Measurements from ENCODE around the gene AP1G1. TPM values are rescaled to one million over a fixed set of nuclear protein-coding genes. Genes with fewer than 3 reads are reported as not detected.

Gene AP1G1
- total and polyA plus RNA-seq, 2 of the 8 experiments (the other 6 are each of a cell fraction or from before 2014, with no cell fraction given): 43.9 to 68.4 TPM

DNA sequence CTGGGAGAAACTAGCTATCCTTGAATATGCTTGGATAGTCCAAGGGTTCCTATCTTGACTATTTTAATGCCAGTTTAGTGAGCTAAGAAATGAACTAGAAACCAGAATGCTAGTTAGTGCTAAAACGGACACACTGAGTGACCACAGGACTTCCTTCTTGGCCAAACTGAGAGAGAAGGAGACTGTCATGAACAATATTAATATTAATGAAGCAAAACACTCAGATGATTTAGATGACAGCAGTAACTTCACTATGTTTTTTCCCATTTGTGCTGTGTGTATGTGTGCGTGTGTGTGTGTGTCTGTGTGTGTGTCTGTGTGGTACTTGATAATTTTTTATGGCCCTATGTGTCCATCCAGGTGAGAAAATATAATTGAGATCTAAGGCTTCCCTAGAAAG is 34.9 kb upstream of the AP1G1 start:
- Histone ChIP-seq H3K9me3 (ENCODE audit: insufficient read depth in 2 of 2, low read depth in 1 of 2, low read length in 1 of 2) (no peaks in the 10 kb centered on the region), H3K56ac (replicated peaks; ENCODE audit: insufficient read length, low read depth, low read length) (no peak overlapping the region), H3K23me2 (ENCODE audit: low read depth, low read length) (peaks cover 6% of the 10 kb centered on the region), H3K14ac (ENCODE audit: insufficient read length) (no peak overlapping the region), H3K23ac (ENCODE audit: insufficient read length) (no peak overlapping the region), H4K91ac (replicated peaks; ENCODE audit: insufficient read length, low read length) (no peak overlapping the region), H2BK15ac (ENCODE audit: low read length) (no peak overlapping the region), H2AFZ (ENCODE audit: low read length) (no peak overlapping the region), H3K4me2 (ENCODE audit: insufficient read depth in 1 of 2, low read depth in 2 of 2, low read length in 2 of 2) (no peak overlapping the region), H3K27me3 (replicated peaks in 1 of 4; ENCODE audit: control insufficient read depth in 3 of 4, extremely low read depth in 1 of 4, insufficient read depth in 3 of 4, low read length in 3 of 4) (no peaks in the 10 kb centered on the region), H2BK20ac (ENCODE audit: low read length) (no peak overlapping the region), H4K20me1 (replicated peaks in 1 of 2; ENCODE audit: control insufficient read depth in 1 of 2, insufficient read depth in 2 of 2, low read length in 2 of 2) (peaks cover 0 to 2% of the 10 kb centered on the region in 2 experiments), H3K4me1 (replicated peaks in 1 of 4; ENCODE audit: control insufficient read depth in 3 of 4, insufficient read depth in 4 of 4, low read length in 3 of 4) (peaks cover 0 to 5% (median 0%) of the 10 kb centered on the region in 4 experiments; a peak in 2 of 7 replicates), H2BK120ac (replicated peaks; ENCODE audit: low read depth, low read length) (no peak overlapping the region), H4K5ac (ENCODE audit: insufficient read length, low read depth, low read length) (no peak overlapping the region), H3K36me3 (ENCODE audit: control insufficient read depth in 2 of 4, insufficient read depth in 4 of 4, low read length in 3 of 4) (peaks cover 0 to under 1% (median under 1%) of the 10 kb centered on the region in 4 experiments; a peak in 2 of 8 replicates), H3K4ac (replicated peaks; ENCODE audit: insufficient read length, low read depth, low read length) (no peak overlapping the region), H3K79me1 (ENCODE audit: low read depth, low read length) (peaks cover 11% of the 10 kb centered on the region; the same call in 1 of the 2 replicates), H3K9ac (replicated peaks in 1 of 4; ENCODE audit: extremely low read depth in 1 of 4, low read depth in 3 of 4, low read length in 3 of 4) (no peak overlapping the region), H3K27ac (ENCODE audit: low read depth, low read length) (no peak overlapping the region), H2AK5ac (ENCODE audit: low read depth, low read length) (no peak overlapping the region), H2BK12ac (ENCODE audit: low read depth, low read length) (no peak overlapping the region), H2BK5ac (ENCODE audit: low read depth, low read length) (no peak overlapping the region), H3K79me2 (ENCODE audit: control insufficient read depth in 1 of 2, insufficient read depth in 2 of 2, low read length in 2 of 2) (peaks cover 11 to 21% of the 10 kb centered on the region in 2 experiments), H3K18ac (ENCODE audit: extremely low read depth, low read length) (no peak overlapping the region), H4K8ac (ENCODE audit: extremely low read depth, insufficient read depth, low read length) (no peak overlapping the region), H3K4me3 (ENCODE audit: extremely low read depth in 1 of 4, insufficient read depth in 2 of 4, low read depth in 3 of 4, low read length in 4 of 4) (no peak overlapping the region)
- TF ChIP-seq PHF8 (conservative IDR thresholded peaks at IDR 0.05; ENCODE audit: low read depth, low read length): no peak
- TF ChIP-seq, protein P1, sequence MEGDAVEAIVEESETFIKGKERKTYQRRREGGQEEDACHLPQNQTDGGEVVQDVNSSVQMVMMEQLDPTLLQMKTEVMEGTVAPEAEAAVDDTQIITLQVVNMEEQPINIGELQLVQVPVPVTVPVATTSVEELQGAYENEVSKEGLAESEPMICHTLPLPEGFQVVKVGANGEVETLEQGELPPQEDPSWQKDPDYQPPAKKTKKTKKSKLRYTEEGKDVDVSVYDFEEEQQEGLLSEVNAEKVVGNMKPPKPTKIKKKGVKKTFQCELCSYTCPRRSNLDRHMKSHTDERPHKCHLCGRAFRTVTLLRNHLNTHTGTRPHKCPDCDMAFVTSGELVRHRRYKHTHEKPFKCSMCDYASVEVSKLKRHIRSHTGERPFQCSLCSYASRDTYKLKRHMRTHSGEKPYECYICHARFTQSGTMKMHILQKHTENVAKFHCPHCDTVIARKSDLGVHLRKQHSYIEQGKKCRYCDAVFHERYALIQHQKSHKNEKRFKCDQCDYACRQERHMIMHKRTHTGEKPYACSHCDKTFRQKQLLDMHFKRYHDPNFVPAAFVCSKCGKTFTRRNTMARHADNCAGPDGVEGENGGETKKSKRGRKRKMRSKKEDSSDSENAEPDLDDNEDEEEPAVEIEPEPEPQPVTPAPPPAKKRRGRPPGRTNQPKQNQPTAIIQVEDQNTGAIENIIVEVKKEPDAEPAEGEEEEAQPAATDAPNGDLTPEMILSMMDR (IDR thresholded peaks at IDR 0.05; ENCODE audit: control extremely low read depth in 1 of 3, insufficient read depth in 1 of 3, low read depth in 1 of 3, low read length in 3 of 3): no peak
- TF ChIP-seq CTBP2 (IDR thresholded peaks at IDR 0.05; ENCODE audit: borderline replicate concordance, insufficient read depth, insufficient read length, low read length): no peak
- TF ChIP-seq, protein P2, sequence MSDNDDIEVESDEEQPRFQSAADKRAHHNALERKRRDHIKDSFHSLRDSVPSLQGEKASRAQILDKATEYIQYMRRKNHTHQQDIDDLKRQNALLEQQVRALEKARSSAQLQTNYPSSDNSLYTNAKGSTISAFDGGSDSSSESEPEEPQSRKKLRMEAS (IDR thresholded peaks at IDR 0.05): no peak
- no peak for TF ChIP-seq NRF1 (IDR thresholded peaks at IDR 0.05; ENCODE audit: low read depth, low read length)
- TF ChIP-seq ASH2L (IDR thresholded peaks at IDR 0.05; ENCODE audit: low read length): no peak
- TF ChIP-seq TAF1 (IDR thresholded peaks at IDR 0.05; ENCODE audit: low read depth, low read length): no peak
- no peak for TF ChIP-seq SP4 (IDR thresholded peaks at IDR 0.05; ENCODE audit: low read length)
- no peak for TF ChIP-seq HDAC2 (IDR thresholded peaks at IDR 0.05; ENCODE audit: borderline replicate concordance in 1 of 2, low read depth in 2 of 2, low read length in 2 of 2)
- no peak for TF ChIP-seq POU5F1 (IDR thresholded peaks at IDR 0.05; ENCODE audit: low read depth, low read length)
- no peak for TF ChIP-seq SP2 (IDR thresholded peaks at IDR 0.05; ENCODE audit: low read length)
- DNase-seq (ENCODE audit: low read depth in 1 of 2, low spot score in 2 of 2) (no peak), FAIRE-seq (no peak)
- ChIA-PET POLR2A (ENCODE audit: partially characterized antibody) (interaction anchor here (1.3 to 2.0 kb wide), 2 partner anchors 14 to 35 kb away, joined by 5 read pairs; partner anchors contain the start of gene AP1G1), CTCF (ENCODE audit: partially characterized antibody) (no interaction called here)
- 76% methylated on average over 2 of the region's 2 CpGs; no CpG with 5 or more reads in 1 of the 2 experiments for WGBS, 2 experiments (ENCODE audit: extremely low coverage in 1 of 2, insufficient coverage in 1 of 2, insufficient read length in 1 of 2, insufficient replicate concordance in 2 of 2, low coverage in 1 of 2, low lambda C conversion rate in 2 of 2, missing lambda C conversion rate in 1 of 2)
